GM12878 (cell line): ENCODE results near the gene IFNLR1. TPM values are rescaled to one million over a fixed set of nuclear protein-coding genes. Genes with fewer than 3 reads are reported as not detected.

Experiments
- ATAC-seq: fragments of 200-7000 bp; cut with Tn5 transposase; 3 replicates; pipeline ENCODE4 v1.9.1; 2020; ENCODE audit warnings: mild to moderate bottlenecking, moderate library complexity
- BruUV-seq: library from RNA; stranded (reverse); fragments of 400-500 nt; replicated peaks from 2 replicates; lab custom pipeline; 2021; lab: Mats Ljungman, UMichigan
- CTCF ChIA-PET: fragments of 300-600 bp; sonication (Branson Sonifier 250); formaldehyde crosslinking; extraction: SDS; loops from one replicate; lab custom pipeline; 2021; ENCODE audit warnings: inconsistent platforms; lab: Yijun Ruan, JAX
- POLR2A ChIA-PET: fragments of 350-600 bp; formaldehyde crosslinking; extraction: SDS; loops from one replicate; lab custom pipeline; 2021; ENCODE audit warnings: inconsistent platforms; lab: Charles Lee
- RAD21 ChIA-PET: fragments of 300-600 bp; sonication (Branson Sonifier 250); formaldehyde crosslinking; loops from one replicate; lab custom pipeline; 2023; ENCODE audit warnings: antibody characterized with exemption; ENCODE audit not compliant: unreplicated experiment; lab: Charles Lee
- SMC1A ChIA-PET: fragments of 300-600 bp; sonication (Branson Sonifier 250); formaldehyde crosslinking; loops from one replicate; lab custom pipeline; 2023; ENCODE audit not compliant: unreplicated experiment, uncharacterized antibody; lab: Charles Lee
- DNase-seq: peaks from one replicate; pipeline ENCODE4 v3.0.0-alpha.2; 2011; ENCODE audit warnings: low read depth, low spot score
- FAIRE-seq: peaks from 3 replicates; lab custom pipeline; 2011; peaks lifted over from hg19 to GRCh38; lab: Jason Lieb, UNC
- H2AFZ ChIP-seq: 2 replicates; pipeline ENCODE4 v1.6.0; 2011; ENCODE audit warnings: low read depth, low read length, control low read depth; ENCODE audit not compliant: control insufficient read depth
- H3K27ac ChIP-seq: 2 replicates; pipeline ENCODE4 v1.5.1; 2011; ENCODE audit warnings: control low read depth; ENCODE audit not compliant: control insufficient read depth, insufficient read depth
- H3K27me3 ChIP-seq, 2 experiments: replicated peaks in 1 of 2; 2 replicates each; pipeline versions ENCODE4 v1.6.0 to v1.6.1; 2011; ENCODE audit warnings: low read length in 1 of 2; ENCODE audit not compliant: control insufficient read depth in 2 of 2, insufficient read depth in 2 of 2
- H3K36me3 ChIP-seq, 2 experiments: 2 replicates each; pipeline ENCODE4 v1.5.1; 2011; ENCODE audit warnings: low read length in 1 of 2; ENCODE audit not compliant: control insufficient read depth in 2 of 2, insufficient read depth in 2 of 2
- H3K4me1 ChIP-seq: 2 replicates; pipeline ENCODE4 v1.6.1; 2011; ENCODE audit warnings: mild to moderate bottlenecking, low read length, moderate library complexity, mixed read lengths; ENCODE audit not compliant: control insufficient read depth, insufficient read depth
- H3K4me2 ChIP-seq: 2 replicates; pipeline ENCODE4 v1.6.0; 2011; ENCODE audit warnings: control low read depth; ENCODE audit not compliant: control insufficient read depth, insufficient read depth
- H3K4me3 ChIP-seq: fragments of 200-600 bp; sonication (generic); 2 replicates; pipeline ENCODE4 v1.5.1; 2016
- H3K79me2 ChIP-seq: 2 replicates; pipeline ENCODE4 v1.6.0; 2011; ENCODE audit warnings: low read length; ENCODE audit not compliant: control insufficient read depth, insufficient read depth
- H3K9ac ChIP-seq: 2 replicates; pipeline ENCODE4 v1.8.0; 2011; ENCODE audit warnings: low read length, control low read depth, mixed read lengths; ENCODE audit not compliant: control insufficient read depth, insufficient read depth
- H3K9me3 ChIP-seq: replicated peaks from 3 replicates; pipeline ENCODE4 v1.5.1; 2011; ENCODE audit warnings: mild to moderate bottlenecking, low read length; ENCODE audit not compliant: control insufficient read depth, insufficient read depth
- H4K20me1 ChIP-seq: 2 replicates; pipeline ENCODE4 v1.6.0; 2011; ENCODE audit not compliant: control insufficient read depth, insufficient read depth
- BHLHE40 ChIP-seq, 2 experiments: fragments of 450-650 bp in 1 of 2; IDR thresholded peaks; 2 replicates each; pipeline ENCODE4 v1.6.1; 2011 to 2017; ENCODE audit warnings: low read depth in 2 of 2, borderline replicate concordance in 1 of 2, improper control_type of control experiment in 1 of 2, low read length in 1 of 2, mild to moderate bottlenecking in 1 of 2
- CEBPB ChIP-seq, 2 experiments: fragments of 150-350 bp in 1 of 2; IDR thresholded peaks; 2 replicates each; pipeline ENCODE4 v1.6.1; 2012 to 2014; ENCODE audit warnings: low read depth in 2 of 2, low read length in 2 of 2, borderline replicate concordance in 1 of 2, inconsistent platforms in 1 of 2
- EED ChIP-seq: sonication (generic); IDR thresholded peaks from 2 replicates; pipeline ENCODE4 v1.6.1; 2016; ENCODE audit warnings: antibody characterized with exemption, low read depth
- PBX3 ChIP-seq: IDR thresholded peaks from 2 replicates; pipeline ENCODE4 v1.6.1; 2011; ENCODE audit warnings: mild to moderate bottlenecking, low read depth, low read length, moderate library complexity; ENCODE audit not compliant: insufficient replicate concordance
- SMC3 ChIP-seq: IDR thresholded peaks from 2 replicates; pipeline ENCODE4 v1.6.1; 2011; ENCODE audit warnings: low read length, improper control_type of control experiment, borderline replicate concordance
- ZBTB40 ChIP-seq: fragments of 450-650 bp; IDR thresholded peaks from 2 replicates; pipeline ENCODE4 v1.6.1; 2016; ENCODE audit warnings: mild to moderate bottlenecking, moderate library complexity, borderline replicate concordance
- ZNF274 ChIP-seq: IDR thresholded peaks from one replicate; pipeline ENCODE4 v1.8.0; 2011; ENCODE audit not compliant: insufficient read length, insufficient read depth
- WGBS: methylation state at CpG from one replicate; pipeline ENCODE4 v1.1.6; 2016; ENCODE audit warnings: low lambda C conversion rate; ENCODE audit not compliant: insufficient replicate concordance, insufficient coverage; ENCODE audit errors: missing lambda C conversion rate; 5-methylcytosine and 5-hydroxymethylcytosine counted together
- in situ Hi-C: fragments of 300-500 bp; cut with MboI; formaldehyde crosslinking; loops from 9 replicates; pipeline ENCODE4 v1.14.3; 2018; ENCODE audit warnings: mixed read lengths
- intact Hi-C: fragments of 100-400 bp; cut with micrococcal nuclease; formaldehyde crosslinking; loops from one replicate; pipeline ENCODE4 v1.14.2; 2022; ENCODE audit not compliant: unreplicated experiment
- polyA plus RNA-seq, 11 experiments: library from polyadenylated mRNA; depleted of rRNA in 4 of 11; unstranded in 6 of 11; stranded (reverse) in 5 of 11; fragments of >200 nt; fragmentation: Nextera tagmentation in 4 of 11; fragmentation: Illumina TruSeq in 1 of 11; extraction: Ambion mirVana in 4 of 11; extraction: Trizol in 1 of 11; gene quantifications; 1 replicate in 1 of 11; 2 replicates in 10 of 11; pipeline versions ENCODE4 v1.2.1 to v1.2.3, GENCODE V29; 2011 to 2016; ENCODE audit warnings: inconsistent platforms in 2 of 11, missing spikeins in 2 of 11, low read depth in 1 of 11
- total RNA-seq, 4 experiments: library from RNA; depleted of rRNA in 3 of 4; stranded (reverse); fragments of >200 nt in 3 of 4; fragmentation: Illumina TruSeq in 1 of 4; extraction: Trizol in 1 of 4; gene quantifications; 2 replicates each; pipeline versions ENCODE4 v1.2.1 to v1.2.3, GENCODE V29; 2013 to 2021
- TF ChIP-seq, protein P1 (sequence below): IDR thresholded peaks from 2 replicates; pipeline ENCODE4 v1.6.1; 2012; ENCODE audit warnings: low read depth, low read length, improper control_type of control experiment

Gene IFNLR1
- total and polyA plus RNA-seq, 10 of the 15 experiments (the other 5 are each of a cell fraction or from before 2014, with no cell fraction given): 0.31 to 5.6 (median 3.9) TPM

- no peak for TF ChIP-seq CEBPB (IDR thresholded peaks at IDR 0.05; ENCODE audit: borderline replicate concordance in 1 of 2, low read depth in 2 of 2, low read length in 2 of 2)
Observed at GRCh38 chr1:24142546-24143534, 44.2 kb downstream of the IFNLR1 start, which contains the start of gene IL22RA1 (continued).

DNA sequence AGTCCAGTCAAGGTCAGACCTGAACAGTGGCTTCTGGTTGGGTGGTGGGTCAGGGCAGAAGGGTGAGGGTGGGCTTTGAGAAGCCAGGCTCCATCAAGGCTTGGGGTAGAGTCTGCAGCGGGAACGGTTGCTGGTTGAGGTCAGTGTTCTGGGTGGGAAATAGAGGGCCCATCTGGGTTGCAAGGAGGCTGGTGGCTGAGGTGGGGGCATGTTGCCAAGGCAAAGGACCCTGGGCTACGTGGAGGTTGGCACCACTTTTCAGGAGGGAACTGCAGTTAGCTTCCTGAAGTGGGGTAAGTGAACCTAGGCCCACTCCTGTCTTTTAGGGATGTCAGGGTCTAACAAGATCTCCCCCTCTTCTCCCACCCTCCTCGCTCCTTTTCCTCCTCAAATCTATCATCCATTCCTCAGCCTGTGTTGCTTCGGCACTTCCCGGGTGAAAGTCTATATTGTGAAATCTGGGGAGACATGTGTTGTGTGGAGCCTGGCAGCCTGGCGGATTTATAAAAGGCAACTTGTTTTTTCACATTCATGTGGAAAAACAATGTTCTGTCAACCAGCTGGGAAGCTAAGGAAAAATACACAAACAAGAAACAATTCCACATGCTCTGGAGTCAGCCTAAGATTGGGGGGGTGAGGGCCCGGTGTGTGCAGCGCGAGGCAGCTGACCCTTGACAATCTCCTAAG lies 45.6 kb downstream of the IFNLR1 start:
- no peak for DNase-seq
- TF ChIP-seq, protein P1, sequence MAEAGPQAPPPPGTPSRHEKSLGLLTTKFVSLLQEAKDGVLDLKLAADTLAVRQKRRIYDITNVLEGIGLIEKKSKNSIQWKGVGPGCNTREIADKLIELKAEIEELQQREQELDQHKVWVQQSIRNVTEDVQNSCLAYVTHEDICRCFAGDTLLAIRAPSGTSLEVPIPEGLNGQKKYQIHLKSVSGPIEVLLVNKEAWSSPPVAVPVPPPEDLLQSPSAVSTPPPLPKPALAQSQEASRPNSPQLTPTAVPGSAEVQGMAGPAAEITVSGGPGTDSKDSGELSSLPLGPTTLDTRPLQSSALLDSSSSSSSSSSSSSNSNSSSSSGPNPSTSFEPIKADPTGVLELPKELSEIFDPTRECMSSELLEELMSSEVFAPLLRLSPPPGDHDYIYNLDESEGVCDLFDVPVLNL: no peak
- TF ChIP-seq PBX3 (no peak), EED (no peak), SMC3 (no peak), ZBTB40 (no peak), ZNF274 (no peak), BHLHE40 (IDR thresholded peaks at IDR 0.05; ENCODE audit: borderline replicate concordance in 1 of 2, low read depth in 2 of 2, low read length in 1 of 2) (no peak)
- RAD21 ChIA-PET: no interaction called here
- 46% methylated on average over 10 of the region's 10 CpGs for WGBS
- no peak for FAIRE-seq
- no peak for ATAC-seq
- no peaks in the 10 kb centered on the region for H3K36me3 ChIP-seq
- no peak overlapping the region for H2AFZ ChIP-seq
- H3K27ac ChIP-seq: no peak overlapping the region
- H4K20me1 ChIP-seq: no peaks in the 10 kb centered on the region
- H3K27me3 ChIP-seq: peaks cover 2 to 5% of the 10 kb centered on the region in 2 experiments; a peak in 2 of 4 replicates
- no peak overlapping the region for H3K9ac ChIP-seq
- H3K79me2 ChIP-seq: no peaks in the 10 kb centered on the region
- POLR2A ChIA-PET: no interaction called here
- H3K9me3 ChIP-seq: no peaks in the 10 kb centered on the region
- BruUV-seq: no TSS peak
- in situ Hi-C loops: no loop called here
- intact Hi-C loops: no loop called here
- CTCF ChIA-PET: no interaction called here
- H3K4me3 ChIP-seq: no peak overlapping the region
- H3K4me1 ChIP-seq: no peaks in the 10 kb centered on the region
- SMC1A ChIA-PET: no interaction called here
- H3K4me2 ChIP-seq: no peak overlapping the region
